ENCODE data around the gene URB2. TPM values are rescaled to one million over a fixed set of nuclear protein-coding genes. Genes with fewer than 3 reads are reported as not detected.

The URB2 gene
- total and polyA plus RNA-seq, 2 donors (not counting 3 experiments of a cell fraction or from before 2014, with no cell fraction given): 4.7 to 12.4 TPM

DNA sequence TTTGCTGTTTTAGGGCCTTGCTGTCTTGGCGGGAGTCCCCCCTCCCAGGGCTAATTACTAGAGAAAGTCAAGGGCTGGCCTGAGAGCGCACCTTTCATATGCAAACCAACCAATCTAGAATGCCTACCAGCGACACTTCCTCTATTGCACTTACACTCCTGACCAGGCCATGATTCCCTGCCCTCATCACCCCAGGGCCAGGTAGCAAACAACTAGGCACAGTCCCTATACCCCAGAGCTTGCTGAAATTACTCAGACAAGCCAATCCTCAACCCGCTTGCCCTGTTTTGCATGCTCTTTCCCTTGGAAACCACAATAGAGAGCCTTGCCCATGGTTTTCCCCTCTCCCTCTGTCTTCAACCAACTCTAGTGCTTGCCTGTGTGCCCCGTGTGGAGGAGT, 70.3 kb downstream of the URB2 start:
- DNase-seq (ENCODE audit: low read depth, low spot score) (no peak), FAIRE-seq (no peak)
- H2AFZ ChIP-seq (ENCODE audit: low read depth, low read length): no peak overlapping the region
- no peaks in the 10 kb centered on the region for H3K9me1 ChIP-seq (replicated peaks; ENCODE audit: control insufficient read depth, extremely low read depth, insufficient read depth, low read length)
- POLR2A ChIA-PET: no interaction called here
- H3K9me3 ChIP-seq (replicated peaks; ENCODE audit: control insufficient read depth, insufficient read depth, low read length): no peaks in the 10 kb centered on the region
- no peak overlapping the region for H3K9ac ChIP-seq (replicated peaks; ENCODE audit: extremely low read depth, insufficient read depth, low read length)
- no peak overlapping the region for H3K4me2 ChIP-seq (ENCODE audit: insufficient read depth, low read length)
- TF ChIP-seq, protein P1, sequence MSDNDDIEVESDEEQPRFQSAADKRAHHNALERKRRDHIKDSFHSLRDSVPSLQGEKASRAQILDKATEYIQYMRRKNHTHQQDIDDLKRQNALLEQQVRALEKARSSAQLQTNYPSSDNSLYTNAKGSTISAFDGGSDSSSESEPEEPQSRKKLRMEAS (IDR thresholded peaks at IDR 0.05; ENCODE audit: insufficient read depth, insufficient read length): no peak
- TF ChIP-seq POLR2A (IDR thresholded peaks at IDR 0.05; ENCODE audit: low read depth, low read length) (no peak), EZH2 (IDR thresholded peaks at IDR 0.05; ENCODE audit: borderline replicate concordance, low read depth, low read length, severe bottlenecking) (no peak), GATA2 (IDR thresholded peaks at IDR 0.05; ENCODE audit: insufficient read depth, insufficient read length, low read depth, low read length) (no peak), POLR2AphosphoS5 (IDR thresholded peaks at IDR 0.05; ENCODE audit: insufficient read depth, low read depth, low read length) (no peak), FOS (IDR thresholded peaks at IDR 0.05; ENCODE audit: borderline replicate concordance, insufficient read depth, low read length) (no peak), JUN (IDR thresholded peaks at IDR 0.05; ENCODE audit: borderline replicate concordance, insufficient read depth, insufficient read length, low read depth) (no peak), MYC (IDR thresholded peaks at IDR 0.05; ENCODE audit: low read depth, low read length) (no peak)
- TF ChIP-seq, protein P2, sequence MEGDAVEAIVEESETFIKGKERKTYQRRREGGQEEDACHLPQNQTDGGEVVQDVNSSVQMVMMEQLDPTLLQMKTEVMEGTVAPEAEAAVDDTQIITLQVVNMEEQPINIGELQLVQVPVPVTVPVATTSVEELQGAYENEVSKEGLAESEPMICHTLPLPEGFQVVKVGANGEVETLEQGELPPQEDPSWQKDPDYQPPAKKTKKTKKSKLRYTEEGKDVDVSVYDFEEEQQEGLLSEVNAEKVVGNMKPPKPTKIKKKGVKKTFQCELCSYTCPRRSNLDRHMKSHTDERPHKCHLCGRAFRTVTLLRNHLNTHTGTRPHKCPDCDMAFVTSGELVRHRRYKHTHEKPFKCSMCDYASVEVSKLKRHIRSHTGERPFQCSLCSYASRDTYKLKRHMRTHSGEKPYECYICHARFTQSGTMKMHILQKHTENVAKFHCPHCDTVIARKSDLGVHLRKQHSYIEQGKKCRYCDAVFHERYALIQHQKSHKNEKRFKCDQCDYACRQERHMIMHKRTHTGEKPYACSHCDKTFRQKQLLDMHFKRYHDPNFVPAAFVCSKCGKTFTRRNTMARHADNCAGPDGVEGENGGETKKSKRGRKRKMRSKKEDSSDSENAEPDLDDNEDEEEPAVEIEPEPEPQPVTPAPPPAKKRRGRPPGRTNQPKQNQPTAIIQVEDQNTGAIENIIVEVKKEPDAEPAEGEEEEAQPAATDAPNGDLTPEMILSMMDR (IDR thresholded peaks at IDR 0.05; ENCODE audit: extremely low read depth in 1 of 2, insufficient read depth in 1 of 2, low read depth in 1 of 2, low read length in 2 of 2): no peak
- H4K20me1 ChIP-seq (replicated peaks; ENCODE audit: control insufficient read depth, extremely low read depth, insufficient read depth, low read length): no peaks in the 10 kb centered on the region
- no peaks in the 10 kb centered on the region for H3K36me3 ChIP-seq (ENCODE audit: control insufficient read depth in 2 of 2, extremely low read depth in 1 of 2, insufficient read depth in 2 of 2, low read length in 2 of 2)
- no peak overlapping the region for H3K27ac ChIP-seq (ENCODE audit: insufficient read depth, low read depth, low read length)
- H3K4me3 ChIP-seq (replicated peaks in 1 of 3; ENCODE audit: insufficient read depth in 1 of 3, low read depth in 1 of 3, low read length in 3 of 3): no peak overlapping the region
- CTCF ChIA-PET: no interaction called here
- BruUV-seq (replicated peaks): no TSS peak
- H3K4me1 ChIP-seq (ENCODE audit: control insufficient read depth, extremely low read depth, insufficient read depth, low read length): no peaks in the 10 kb centered on the region
- no peaks in the 10 kb centered on the region for H3K27me3 ChIP-seq (ENCODE audit: control insufficient read depth in 2 of 2, insufficient read depth in 2 of 2, low read length in 2 of 2)
- dilution Hi-C loops (cut with MboI; ENCODE audit: extremely low pct_ligation_motif_present, low sequenced_read_pairs) (no loop called here), intact Hi-C loops (cut with micrococcal nuclease) (no loop called here)
- no peaks in the 10 kb centered on the region for H3K79me2 ChIP-seq (ENCODE audit: control insufficient read depth, insufficient read depth, low read length)

Measured in endothelial cell of umbilical vein (primary cell).